T-helper 9 cell (primary cell): ENCODE measurements around the gene GUCA1C.
A peak's percentile ranks its signal among the peaks of the same experiment; 100 is the strongest.

Source experiments
- DNase-seq: peaks from one replicate; pipeline ENCODE4 v3.0.0-alpha.2; 2020
- total RNA-seq, 2 donors: gene quantifications; one replicate each; lab custom pipeline; 2026; lab: John Stamatoyannopoulos, UW

The GUCA1C gene
- total RNA-seq, result 0 reads per million in 2 donors

DNA sequence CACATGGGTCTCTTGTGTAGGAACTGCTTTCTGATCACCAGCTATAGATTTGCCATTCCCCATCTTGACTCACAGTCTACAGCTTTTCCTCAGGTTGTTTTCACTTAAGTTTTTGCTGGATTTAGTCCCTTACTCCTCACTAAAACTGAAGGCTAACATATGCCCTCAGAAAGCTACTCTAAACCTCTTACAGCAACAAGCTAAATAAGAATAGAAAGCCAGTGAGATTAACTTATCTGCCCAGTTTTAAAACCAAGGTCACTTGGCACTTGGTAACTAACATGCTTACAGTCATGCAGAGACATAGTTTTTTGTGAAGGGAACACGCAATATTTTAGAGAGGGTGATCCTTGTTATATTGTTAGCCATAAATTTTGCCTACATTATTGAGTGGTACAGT lies at the start of gene GUCA1C:
TSS of gene GUCA1C (minus strand) at position 180 of the 400 bp plus-strand sequence. CDS start at position 63, 117 bp downstream.
- no peak for DNase-seq

DNA sequence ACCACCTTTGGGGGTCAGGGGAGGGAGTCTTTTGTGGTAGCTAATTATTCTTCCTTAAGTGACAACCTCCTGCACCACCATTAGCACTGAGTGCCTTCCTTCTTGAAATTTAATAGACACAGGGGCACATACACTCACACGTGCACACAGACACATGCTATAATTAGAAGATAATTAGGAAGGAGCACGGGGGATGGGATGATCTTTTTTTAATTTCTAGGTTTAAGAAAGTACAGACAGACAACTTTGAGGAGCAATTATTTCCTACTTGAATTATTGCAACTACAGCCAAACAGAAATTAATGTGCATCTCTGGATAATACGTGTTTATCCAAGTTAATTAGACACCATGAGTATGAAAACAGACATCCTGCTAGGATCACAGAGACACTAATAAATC lies 44.8 kb upstream of the GUCA1C start:
- DNase-seq, result no peak

DNA sequence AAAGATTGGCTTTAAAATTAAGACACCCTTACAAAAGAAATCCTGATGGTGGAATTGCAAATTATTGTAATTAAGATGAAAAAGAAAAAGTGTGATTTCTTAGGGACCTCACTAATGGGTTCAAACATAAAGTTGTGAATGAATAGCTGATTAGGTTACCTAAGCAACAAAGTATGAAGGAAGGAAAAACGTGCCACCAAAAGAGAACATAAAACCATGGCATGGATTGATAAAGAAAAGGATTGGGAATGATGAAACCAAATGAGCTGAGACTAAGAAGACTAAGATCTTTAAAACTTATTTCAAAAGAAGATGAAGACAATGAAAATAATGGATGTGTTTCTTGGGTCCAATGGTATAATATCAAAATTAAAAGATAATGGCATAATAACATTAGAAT lies 32.2 kb upstream of the GUCA1C start:
- no peak for DNase-seq

DNA sequence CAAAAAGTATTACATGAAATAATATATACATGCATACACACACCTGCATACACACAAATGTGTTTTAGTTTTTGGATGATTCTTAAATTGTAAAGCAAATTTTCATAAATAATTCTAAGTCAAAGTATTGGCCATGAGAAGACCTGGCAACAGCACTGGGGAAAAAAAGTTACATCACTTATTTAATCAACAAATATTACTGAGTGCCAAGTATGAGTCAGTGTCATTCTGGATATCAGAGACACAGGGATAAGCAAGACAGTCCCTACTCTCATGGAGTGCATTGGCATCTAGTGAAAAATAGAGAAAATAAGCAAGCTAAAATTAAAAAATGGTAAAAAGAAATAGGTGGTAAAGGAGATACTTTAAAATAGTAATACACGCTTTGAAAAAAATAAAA lies 29.4 kb upstream of the GUCA1C start:
- DNase-seq, result no peak

DNA sequence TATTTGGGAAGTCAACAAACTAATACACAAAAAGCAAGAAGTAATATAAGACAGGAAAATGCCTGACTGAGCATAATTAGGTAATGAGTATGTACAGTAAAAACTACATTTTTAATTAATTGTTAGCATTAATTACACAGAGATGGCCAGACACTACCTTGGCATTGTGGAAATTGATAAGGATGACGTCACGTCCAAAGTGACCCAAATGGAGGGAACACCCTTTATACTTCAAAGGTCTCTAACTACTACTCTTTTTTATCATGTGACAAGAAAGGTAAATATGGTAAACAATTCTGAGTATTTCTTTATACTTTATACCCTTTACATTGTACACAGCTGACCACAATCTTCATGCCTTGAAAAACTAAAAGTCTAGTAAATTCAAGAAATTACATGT lies 22.4 kb upstream of the GUCA1C start:
- no peak for DNase-seq

DNA sequence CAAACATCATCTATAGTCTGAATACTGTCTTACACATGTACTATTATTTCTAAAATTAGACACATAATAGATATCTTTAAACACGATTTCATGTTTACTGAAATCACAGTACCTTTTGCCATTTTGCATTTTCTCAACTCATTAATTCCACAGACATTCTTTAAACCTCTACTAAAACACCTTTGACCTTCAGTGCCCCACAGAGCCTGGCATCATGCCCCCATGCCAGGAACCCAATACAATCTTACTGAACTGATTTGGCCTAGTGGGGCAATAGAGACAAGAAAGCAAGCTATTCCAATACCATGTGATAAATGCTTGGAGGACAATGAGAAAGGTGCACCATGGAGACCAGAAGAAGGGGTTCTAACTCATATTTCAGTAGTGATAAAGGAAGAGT lies 19.3 kb upstream of the GUCA1C start:
- DNase-seq, result no peak

GRCh38 chr3:108972482-108972881 lies 18.8 kb upstream of the GUCA1C start:
- DNase-seq, result no peak

DNA sequence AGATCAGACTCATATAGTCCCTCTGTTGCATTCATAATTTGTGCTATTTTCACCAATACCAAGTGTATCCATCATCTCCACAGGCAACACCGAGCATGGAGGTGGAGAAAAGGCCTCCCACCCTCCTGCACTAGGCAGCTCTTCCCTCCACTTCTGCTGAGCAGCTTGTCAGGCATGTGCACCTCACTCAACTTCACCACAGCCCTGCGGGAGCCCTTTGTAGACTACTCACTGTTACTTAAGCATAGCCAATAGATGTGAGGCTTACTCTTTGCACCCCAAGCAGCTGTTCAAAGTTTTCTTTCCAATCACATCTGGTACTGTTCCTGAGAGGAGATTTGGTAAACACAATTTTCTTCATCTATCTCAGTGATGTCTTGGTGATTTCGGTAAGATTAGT lies 16.9 kb upstream of the GUCA1C start:
- DNase-seq, result no peak

GRCh38 chr3:108966773-108967172 lies 13.1 kb upstream of the GUCA1C start:
- no peak for DNase-seq

GRCh38 chr3:108959017-108959416 lies 5.3 kb upstream of the GUCA1C start:
- DNase-seq, result no peak

DNA sequence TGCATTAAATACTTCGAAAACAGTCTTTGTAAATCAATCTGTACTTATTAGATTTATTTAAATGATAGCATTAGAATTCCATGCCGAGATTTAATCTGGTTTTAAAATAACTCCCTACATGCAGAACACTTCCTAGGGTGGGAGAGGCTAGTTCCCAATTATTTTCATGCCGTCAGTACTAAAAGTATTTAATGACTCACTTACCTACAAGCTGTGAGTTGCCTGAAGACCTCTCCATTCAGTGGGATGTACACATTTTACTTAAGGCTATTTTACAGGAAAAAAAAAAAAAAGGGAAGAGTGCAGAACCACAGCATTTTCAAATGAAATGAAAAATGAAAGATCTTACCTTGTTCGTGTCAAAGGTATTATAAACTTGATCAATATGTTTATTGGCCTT lies 469 bp downstream of the GUCA1C start:
- DNase-seq, result no peak

GRCh38 chr3:108951820-108952501 lies 1.7 kb downstream of the GUCA1C start:
- no peak for DNase-seq

GRCh38 chr3:108947855-108948254 lies 5.8 kb downstream of the GUCA1C start:
- DNase-seq, result no peak

GRCh38 chr3:108946292-108947285 lies 7.1 kb downstream of the GUCA1C start:
- no peak for DNase-seq

GRCh38 chr3:108940568-108941263 lies 13.0 kb downstream of the GUCA1C start:
- DNase-seq, result no peak

DNA sequence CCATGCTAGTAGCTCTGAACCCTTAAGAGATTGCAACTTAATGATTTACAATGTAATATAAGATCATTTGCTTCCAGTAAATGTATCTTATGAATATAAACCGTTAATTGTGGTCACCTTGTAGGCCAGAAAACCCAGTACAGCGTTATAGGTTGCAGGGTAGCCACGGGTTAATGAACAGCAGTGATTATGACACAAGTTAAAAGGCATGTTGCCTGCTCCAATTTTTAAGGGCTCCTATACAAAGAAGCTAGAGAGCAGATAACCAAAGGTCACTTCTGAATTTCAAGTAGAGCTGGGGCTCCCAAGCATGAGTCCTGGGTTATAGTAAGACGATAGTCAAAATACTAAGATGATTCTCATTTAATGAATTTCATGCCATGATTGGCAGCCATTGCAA lies 13.5 kb downstream of the GUCA1C start:
- no peak for DNase-seq

GRCh38 chr3:108936924-108937689 lies 16.6 kb downstream of the GUCA1C start:
- DNase-seq, result no peak

- DNase-seq, result no peak
Measured at GRCh38 chr3:108931035-108931434, 22.6 kb downstream of the GUCA1C start.

GRCh38 chr3:108918866-108919265 lies 34.8 kb downstream of the GUCA1C start:
- DNase-seq, result no peak

DNA sequence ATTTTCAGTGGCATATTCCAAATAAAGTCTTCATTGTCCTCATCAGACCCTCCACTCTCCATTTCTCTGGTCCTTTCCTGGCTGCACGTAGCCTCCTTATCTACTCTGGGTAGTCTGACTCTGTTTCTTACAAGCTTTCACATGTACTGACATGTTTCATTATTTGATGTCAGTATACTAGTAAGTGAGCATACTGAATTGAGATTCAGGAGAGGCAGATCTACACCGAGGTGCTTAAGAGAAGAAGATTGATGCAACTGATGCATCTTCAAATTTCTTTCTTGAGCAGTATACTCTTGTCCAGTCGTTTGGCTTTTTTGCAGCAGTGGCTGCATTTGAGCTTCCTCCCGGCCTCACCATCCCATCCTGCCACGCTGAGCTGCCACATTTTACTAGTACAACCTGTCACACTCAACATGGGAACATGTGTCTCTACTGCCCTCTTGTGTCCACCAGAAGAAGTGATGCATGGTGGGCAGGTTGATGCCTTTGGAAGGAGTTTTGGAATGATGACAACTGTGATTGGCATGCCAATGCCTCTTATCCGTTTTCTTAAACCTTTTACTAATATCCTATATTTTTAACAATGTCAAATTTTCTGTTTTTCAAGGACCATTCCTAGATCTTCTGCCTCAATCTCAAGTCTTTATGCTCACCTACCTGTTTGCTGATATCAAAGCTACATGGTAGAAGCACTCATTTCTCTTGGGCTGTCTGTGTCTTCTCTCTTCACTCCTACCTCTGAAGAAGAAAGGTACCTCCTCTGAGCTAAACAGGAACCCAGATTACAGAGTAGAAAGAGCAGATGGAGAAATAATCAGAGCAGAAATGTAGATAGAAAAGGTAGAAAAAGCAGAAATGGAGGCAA lies 38.7 kb downstream of the GUCA1C start:
- peak; percentile 41 for DNase-seq

GRCh38 chr3:108909799-108910198 lies 43.9 kb downstream of the GUCA1C start:
- no peak for DNase-seq
